GM12878 (cell line): Measurements from ENCODE around the gene SYNPR. TPM values are rescaled to one million over a fixed set of nuclear protein-coding genes. Genes with fewer than 3 reads are reported as not detected.

Experiments used
- ATAC-seq: fragments of 200-7000 bp; cut with Tn5 transposase; 3 replicates; pipeline ENCODE4 v1.9.1; 2020; ENCODE audit warnings: mild to moderate bottlenecking, moderate library complexity
- BruUV-seq: library from RNA; stranded (reverse); fragments of 400-500 nt; replicated peaks from 2 replicates; lab custom pipeline; 2021; lab: Mats Ljungman, UMichigan
- CTCF ChIA-PET: fragments of 300-600 bp; sonication (Branson Sonifier 250); formaldehyde crosslinking; extraction: SDS; loops from one replicate; lab custom pipeline; 2021; ENCODE audit warnings: inconsistent platforms; lab: Yijun Ruan, JAX
- POLR2A ChIA-PET: fragments of 350-600 bp; formaldehyde crosslinking; extraction: SDS; loops from one replicate; lab custom pipeline; 2021; ENCODE audit warnings: inconsistent platforms; lab: Charles Lee
- RAD21 ChIA-PET: fragments of 300-600 bp; sonication (Branson Sonifier 250); formaldehyde crosslinking; loops from one replicate; lab custom pipeline; 2023; ENCODE audit warnings: antibody characterized with exemption; ENCODE audit not compliant: unreplicated experiment; lab: Charles Lee
- SMC1A ChIA-PET: fragments of 300-600 bp; sonication (Branson Sonifier 250); formaldehyde crosslinking; loops from one replicate; lab custom pipeline; 2023; ENCODE audit not compliant: unreplicated experiment, uncharacterized antibody; lab: Charles Lee
- DNase-seq: peaks from one replicate; pipeline ENCODE4 v3.0.0-alpha.2; 2011; ENCODE audit warnings: low read depth, low spot score
- FAIRE-seq: peaks from 3 replicates; lab custom pipeline; 2011; peaks lifted over from hg19 to GRCh38; lab: Jason Lieb, UNC
- H2AFZ ChIP-seq: 2 replicates; pipeline ENCODE4 v1.6.0; 2011; ENCODE audit warnings: low read depth, low read length, control low read depth; ENCODE audit not compliant: control insufficient read depth
- H3K27ac ChIP-seq: 2 replicates; pipeline ENCODE4 v1.5.1; 2011; ENCODE audit warnings: control low read depth; ENCODE audit not compliant: control insufficient read depth, insufficient read depth
- H3K27me3 ChIP-seq, 2 experiments: replicated peaks in 1 of 2; 2 replicates each; pipeline versions ENCODE4 v1.6.0 to v1.6.1; 2011; ENCODE audit warnings: low read length in 1 of 2; ENCODE audit not compliant: control insufficient read depth in 2 of 2, insufficient read depth in 2 of 2
- H3K36me3 ChIP-seq, 2 experiments: 2 replicates each; pipeline ENCODE4 v1.5.1; 2011; ENCODE audit warnings: low read length in 1 of 2; ENCODE audit not compliant: control insufficient read depth in 2 of 2, insufficient read depth in 2 of 2
- H3K4me1 ChIP-seq: 2 replicates; pipeline ENCODE4 v1.6.1; 2011; ENCODE audit warnings: mild to moderate bottlenecking, low read length, moderate library complexity, mixed read lengths; ENCODE audit not compliant: control insufficient read depth, insufficient read depth
- H3K4me2 ChIP-seq: 2 replicates; pipeline ENCODE4 v1.6.0; 2011; ENCODE audit warnings: control low read depth; ENCODE audit not compliant: control insufficient read depth, insufficient read depth
- H3K4me3 ChIP-seq: fragments of 200-600 bp; sonication (generic); 2 replicates; pipeline ENCODE4 v1.5.1; 2016
- H3K79me2 ChIP-seq: 2 replicates; pipeline ENCODE4 v1.6.0; 2011; ENCODE audit warnings: low read length; ENCODE audit not compliant: control insufficient read depth, insufficient read depth
- H3K9ac ChIP-seq: 2 replicates; pipeline ENCODE4 v1.8.0; 2011; ENCODE audit warnings: low read length, control low read depth, mixed read lengths; ENCODE audit not compliant: control insufficient read depth, insufficient read depth
- H3K9me3 ChIP-seq: replicated peaks from 3 replicates; pipeline ENCODE4 v1.5.1; 2011; ENCODE audit warnings: mild to moderate bottlenecking, low read length; ENCODE audit not compliant: control insufficient read depth, insufficient read depth
- H4K20me1 ChIP-seq: 2 replicates; pipeline ENCODE4 v1.6.0; 2011; ENCODE audit not compliant: control insufficient read depth, insufficient read depth
- ATF7 ChIP-seq: fragments of 450-650 bp; IDR thresholded peaks from 2 replicates; pipeline ENCODE4 v1.6.1; 2016; ENCODE audit warnings: low read depth, mild to moderate bottlenecking
- CHD1 ChIP-seq: IDR thresholded peaks from 2 replicates; pipeline ENCODE4 v1.6.1; 2012; ENCODE audit warnings: low read depth, low read length, improper control_type of control experiment
- KDM1A ChIP-seq: fragments of 200-600 bp; sonication (generic); IDR thresholded peaks from 2 replicates; pipeline ENCODE4 v1.6.1; 2016; ENCODE audit warnings: borderline replicate concordance
- MTA3 ChIP-seq: IDR thresholded peaks from 2 replicates; pipeline ENCODE4 v1.6.1; 2012; ENCODE audit warnings: low read length, inconsistent platforms, borderline replicate concordance
- NFYB ChIP-seq: IDR thresholded peaks from 2 replicates; pipeline ENCODE4 v1.6.1; 2011; ENCODE audit warnings: low read depth, mild to moderate bottlenecking, low read length, improper control_type of control experiment, moderate library complexity; ENCODE audit not compliant: insufficient read depth
- ZNF217 ChIP-seq: fragments of 450-650 bp; IDR thresholded peaks from 2 replicates; pipeline ENCODE4 v1.6.1; 2017; ENCODE audit warnings: antibody characterized with exemption, mild to moderate bottlenecking
- ZZZ3 ChIP-seq: IDR thresholded peaks from 2 replicates; pipeline ENCODE4 v1.6.1; 2011; ENCODE audit warnings: low read depth; ENCODE audit not compliant: control insufficient read depth, insufficient read length
- WGBS: methylation state at CpG from one replicate; pipeline ENCODE4 v1.1.6; 2016; ENCODE audit warnings: low lambda C conversion rate; ENCODE audit not compliant: insufficient replicate concordance, insufficient coverage; ENCODE audit errors: missing lambda C conversion rate; 5-methylcytosine and 5-hydroxymethylcytosine counted together
- in situ Hi-C: fragments of 300-500 bp; cut with MboI; formaldehyde crosslinking; loops from 9 replicates; pipeline ENCODE4 v1.14.3; 2018; ENCODE audit warnings: mixed read lengths
- intact Hi-C: fragments of 100-400 bp; cut with micrococcal nuclease; formaldehyde crosslinking; loops from one replicate; pipeline ENCODE4 v1.14.2; 2022; ENCODE audit not compliant: unreplicated experiment
- polyA plus RNA-seq, 11 experiments: library from polyadenylated mRNA; depleted of rRNA in 4 of 11; unstranded in 6 of 11; stranded (reverse) in 5 of 11; fragments of >200 nt; fragmentation: Nextera tagmentation in 4 of 11; fragmentation: Illumina TruSeq in 1 of 11; extraction: Ambion mirVana in 4 of 11; extraction: Trizol in 1 of 11; gene quantifications; 1 replicate in 1 of 11; 2 replicates in 10 of 11; pipeline versions ENCODE4 v1.2.1 to v1.2.3, GENCODE V29; 2011 to 2016; ENCODE audit warnings: inconsistent platforms in 2 of 11, missing spikeins in 2 of 11, low read depth in 1 of 11
- total RNA-seq, 4 experiments: library from RNA; depleted of rRNA in 3 of 4; stranded (reverse); fragments of >200 nt in 3 of 4; fragmentation: Illumina TruSeq in 1 of 4; extraction: Trizol in 1 of 4; gene quantifications; 2 replicates each; pipeline versions ENCODE4 v1.2.1 to v1.2.3, GENCODE V29; 2013 to 2021
- TF ChIP-seq, protein P1 (sequence below): fragments of 150-350 bp; IDR thresholded peaks from 2 replicates; pipeline ENCODE4 v1.6.1; 2014; ENCODE audit warnings: mild to moderate bottlenecking, low read depth, low read length

The SYNPR gene
- total and polyA plus RNA-seq, 10 of the 15 experiments (the other 5 are each of a cell fraction or from before 2014, with no cell fraction given) = not detected

DNA sequence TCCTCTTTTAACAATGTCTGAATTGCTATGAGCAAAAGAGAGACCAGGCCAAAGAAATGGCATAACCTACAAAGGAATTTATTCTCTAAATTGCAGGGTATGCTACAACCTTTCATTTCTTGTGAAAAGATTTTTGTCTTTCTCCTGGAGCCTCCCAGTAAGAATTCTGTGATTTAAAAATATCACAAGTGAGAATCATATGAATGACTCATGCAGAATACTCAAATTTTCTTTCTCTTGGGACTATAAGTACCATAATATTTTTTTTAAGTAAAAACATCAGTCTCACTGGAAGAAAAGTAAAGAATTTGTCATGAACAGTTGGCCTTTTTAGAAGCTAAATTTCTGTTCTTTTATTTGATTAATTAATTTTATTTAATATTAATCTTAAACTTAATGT, 26.3 kb downstream of the SYNPR start:
- no peaks in the 10 kb centered on the region for H3K4me1 ChIP-seq
- H3K79me2 ChIP-seq = no peaks in the 10 kb centered on the region
- ChIA-PET RAD21 (no interaction called here), POLR2A (no interaction called here), SMC1A (no interaction called here), CTCF (interaction anchor here (1.1 kb wide), 1 partner anchor 514 kb away, joined by 4 read pairs; no protein-coding TSS in a partner anchor)
- no TSS peak for BruUV-seq
- intact Hi-C loops = no loop called here
- H3K36me3 ChIP-seq = no peaks in the 10 kb centered on the region
- no peak overlapping the region for H2AFZ ChIP-seq
- no peaks in the 10 kb centered on the region for H4K20me1 ChIP-seq
- in situ Hi-C loops = no loop called here
- DNase-seq (no peak), FAIRE-seq (no peak), ATAC-seq (no peak)
- H3K4me3 ChIP-seq = no peak overlapping the region
- H3K4me2 ChIP-seq = no peak overlapping the region
- no peak overlapping the region for H3K9ac ChIP-seq
- H3K27me3 ChIP-seq = no peaks in the 10 kb centered on the region
- TF ChIP-seq KDM1A (no peak), MTA3 (no peak), NFYB (no peak), ZNF217 (no peak), CHD1 (no peak)
- TF ChIP-seq, protein P1, sequence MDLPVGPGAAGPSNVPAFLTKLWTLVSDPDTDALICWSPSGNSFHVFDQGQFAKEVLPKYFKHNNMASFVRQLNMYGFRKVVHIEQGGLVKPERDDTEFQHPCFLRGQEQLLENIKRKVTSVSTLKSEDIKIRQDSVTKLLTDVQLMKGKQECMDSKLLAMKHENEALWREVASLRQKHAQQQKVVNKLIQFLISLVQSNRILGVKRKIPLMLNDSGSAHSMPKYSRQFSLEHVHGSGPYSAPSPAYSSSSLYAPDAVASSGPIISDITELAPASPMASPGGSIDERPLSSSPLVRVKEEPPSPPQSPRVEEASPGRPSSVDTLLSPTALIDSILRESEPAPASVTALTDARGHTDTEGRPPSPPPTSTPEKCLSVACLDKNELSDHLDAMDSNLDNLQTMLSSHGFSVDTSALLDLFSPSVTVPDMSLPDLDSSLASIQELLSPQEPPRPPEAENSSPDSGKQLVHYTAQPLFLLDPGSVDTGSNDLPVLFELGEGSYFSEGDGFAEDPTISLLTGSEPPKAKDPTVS = no peak
- no peak overlapping the region for H3K27ac ChIP-seq
- H3K9me3 ChIP-seq = no peaks in the 10 kb centered on the region

DNA sequence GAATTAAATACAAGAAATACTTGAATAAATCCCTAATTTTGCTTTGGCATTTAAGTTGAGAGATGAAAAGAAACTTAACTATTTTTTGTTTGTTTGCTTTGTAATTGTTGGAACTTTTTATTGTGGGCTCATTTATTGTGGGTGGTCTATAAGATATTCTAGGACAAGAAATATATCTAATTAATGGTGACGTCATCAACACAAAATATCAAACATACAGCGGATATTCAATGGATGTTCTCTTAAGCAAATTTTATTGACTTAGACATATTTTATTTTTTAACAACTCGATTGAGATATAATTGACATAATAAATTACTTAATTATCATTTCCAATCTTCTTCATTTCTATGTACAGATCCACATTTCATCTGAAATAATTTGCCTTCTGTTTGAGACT, 30.0 kb downstream of the SYNPR start:
- in situ Hi-C loops = no loop called here
- no peaks in the 10 kb centered on the region for H3K79me2 ChIP-seq
- ChIA-PET POLR2A (no interaction called here), CTCF (no interaction called here), SMC1A (no interaction called here), RAD21 (no interaction called here)
- no peaks in the 10 kb centered on the region for H3K36me3 ChIP-seq
- H3K9me3 ChIP-seq = no peaks in the 10 kb centered on the region
- no peaks in the 10 kb centered on the region for H3K4me1 ChIP-seq
- no peak overlapping the region for H3K4me2 ChIP-seq
- H3K27ac ChIP-seq = no peak overlapping the region
- no peak for DNase-seq
- ATAC-seq = no peak
- WGBS = 64% methylated on average over 3 of the region's 3 CpGs
- no peak for TF ChIP-seq ZZZ3
- peak; percentile 18; the same call in 1 of the 2 replicates for TF ChIP-seq ATF7
- H4K20me1 ChIP-seq = no peaks in the 10 kb centered on the region
- H3K4me3 ChIP-seq = no peak overlapping the region
- no peak for FAIRE-seq
- H2AFZ ChIP-seq = no peak overlapping the region
- H3K9ac ChIP-seq = no peak overlapping the region
- H3K27me3 ChIP-seq = no peaks in the 10 kb centered on the region
- intact Hi-C loops = no loop called here
- BruUV-seq = no TSS peak
